ENCODE data around the gene RIOK2. TPM values are rescaled to one million over a fixed set of nuclear protein-coding genes. Genes with fewer than 3 reads are reported as not detected.

Gene RIOK2
- total and polyA plus RNA-seq, 10 of the 15 experiments (the other 5 are each of a cell fraction or from before 2014, with no cell fraction given), result 23.0 to 69.1 (median 33.3) TPM

DNA sequence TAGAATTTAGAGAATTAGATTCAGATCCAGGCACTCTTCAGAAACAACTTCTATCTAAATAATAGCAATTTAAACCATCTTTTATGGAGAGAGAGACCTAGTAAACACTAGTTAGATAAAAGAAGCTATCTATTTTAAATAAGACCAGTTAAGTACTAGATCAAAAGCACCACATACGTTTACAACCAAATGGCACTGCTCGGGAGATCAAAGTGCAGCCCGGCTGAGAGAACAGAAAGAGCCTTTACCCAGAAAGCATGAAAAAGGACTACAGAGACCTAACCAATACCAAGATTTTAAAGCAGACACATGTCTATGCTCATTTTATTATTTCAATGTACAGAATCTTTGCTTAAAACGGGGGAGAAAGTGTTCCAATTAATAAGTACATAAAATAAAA is 71.4 kb downstream of the RIOK2 start:
- Histone ChIP-seq H3K9ac (ENCODE audit: control insufficient read depth, insufficient read depth, low read length) (no peak overlapping the region), H3K79me2 (ENCODE audit: control insufficient read depth, insufficient read depth, low read length) (no peaks in the 10 kb centered on the region), H3K4me1 (ENCODE audit: control insufficient read depth, insufficient read depth, low read length) (no peaks in the 10 kb centered on the region), H3K27me3 (replicated peaks in 1 of 2; ENCODE audit: control insufficient read depth in 2 of 2, insufficient read depth in 2 of 2, low read length in 1 of 2) (no peaks in the 10 kb centered on the region), H3K4me3 (no peak overlapping the region), H3K36me3 (ENCODE audit: control insufficient read depth in 2 of 2, insufficient read depth in 2 of 2, low read length in 1 of 2) (no peaks in the 10 kb centered on the region), H3K4me2 (ENCODE audit: control insufficient read depth, insufficient read depth) (no peak overlapping the region), H2AFZ (ENCODE audit: control insufficient read depth, low read depth, low read length) (no peak overlapping the region), H3K9me3 (replicated peaks; ENCODE audit: control insufficient read depth, insufficient read depth, low read length) (no peaks in the 10 kb centered on the region), H3K27ac (ENCODE audit: control insufficient read depth, insufficient read depth) (no peak overlapping the region), H4K20me1 (ENCODE audit: control insufficient read depth, insufficient read depth) (no peaks in the 10 kb centered on the region)
- ChIA-PET SMC1A (ENCODE audit: uncharacterized antibody, unreplicated experiment) (interaction anchor here (1.1 to 1.2 kb wide), 2 partner anchors 51 to 62 kb away, joined by 3 to 4 read pairs; no protein-coding TSS in a partner anchor), RAD21 (ENCODE audit: unreplicated experiment) (interaction anchor here (1.6 kb wide), 1 partner anchor 242 kb away, joined by 6 read pairs; no protein-coding TSS in a partner anchor), CTCF (interaction anchor here (1.0 kb wide), 2 partner anchors 18 to 31 kb away, joined by 3 read pairs; partner anchors contain the start of gene LIX1), POLR2A (no interaction called here)
- 33% methylated on average over 4 of the region's 4 CpGs for WGBS (ENCODE audit: insufficient coverage, insufficient replicate concordance, low lambda C conversion rate, missing lambda C conversion rate)
- intact Hi-C loops (cut with micrococcal nuclease; ENCODE audit: unreplicated experiment) (no loop called here), in situ Hi-C loops (cut with MboI) (no loop called here)
- ATAC-seq (no peak), DNase-seq (ENCODE audit: low read depth, low spot score) (no peak), FAIRE-seq (no peak)
- TF ChIP-seq TCF7 (IDR thresholded peaks at IDR 0.05; ENCODE audit: borderline replicate concordance) (0 out of 2 replicates have a peak, but pooled peaks have one; percentile 42), REST (IDR thresholded peaks at IDR 0.05; ENCODE audit: low read depth, low read length) (no peak), YY1 (IDR thresholded peaks at IDR 0.05; ENCODE audit: low read depth, low read length) (no peak)
- no TSS peak for BruUV-seq (replicated peaks)

Data from GM12878 (cell line).